Stimulated activated naive CD8-positive, alpha-beta T cell treated with anti-CD3 and anti-CD28 coated beads, Interleukin-15, Interleukin-2, amounts not matched to agents 100 U/mL and 50 U/mL, for 24 hours (primary cell): ENCODE measurements around the gene VASP.

ENCODE experiments used
- ATAC-seq: fragments of 150-1000 bp; cut with Tn5 transposase; one replicate; pipeline ENCODE4 v1.10.0; 2021
- DNase-seq: peaks from one replicate; pipeline ENCODE4 v3.0.0; 2021

The VASP gene

GRCh38 chr19:45473682-45474605 is 33.3 kb upstream of the VASP start:
- DNase-seq = no peak
- no peak for ATAC-seq

- ATAC-seq = no peak
- DNase-seq = no peak
Observed at GRCh38 chr19:45474606-45475521, 32.4 kb upstream of the VASP start.

- ATAC-seq (no peak), DNase-seq (no peak)
Observed at GRCh38 chr19:45475537-45476291, 31.6 kb upstream of the VASP start.

- ATAC-seq = no peak
- no peak for DNase-seq
Observed at GRCh38 chr19:45476304-45476703, 31.0 kb upstream of the VASP start.

- DNase-seq (no peak), ATAC-seq (no peak)
Observed at GRCh38 chr19:45477186-45477585, 30.1 kb upstream of the VASP start.

GRCh38 chr19:45477713-45478453 is 29.4 kb upstream of the VASP start:
- peak; percentile 5 for ATAC-seq
- DNase-seq = peak; percentile 34

- ATAC-seq (peak; percentile 90), DNase-seq (peak; percentile 92)
Observed at GRCh38 chr19:45478454-45479238, 28.6 kb upstream of the VASP start.

GRCh38 chr19:45483033-45483432 is 24.2 kb upstream of the VASP start:
- no peak for DNase-seq
- ATAC-seq = no peak

GRCh38 chr19:45484273-45484945 is 22.9 kb upstream of the VASP start:
- DNase-seq (no peak), ATAC-seq (no peak)

GRCh38 chr19:45485305-45486077 is 21.8 kb upstream of the VASP start:
- ATAC-seq (peak; percentile 99), DNase-seq (peak; percentile 99)

GRCh38 chr19:45488708-45489107 is 18.6 kb upstream of the VASP start:
- no peak for ATAC-seq
- no peak for DNase-seq

- ATAC-seq = no peak
- no peak for DNase-seq
Observed at GRCh38 chr19:45489216-45489855, 17.9 kb upstream of the VASP start.

- ATAC-seq = no peak
Observed at GRCh38 chr19:45492137-45492626, 15.1 kb upstream of the VASP start.

GRCh38 chr19:45492627-45493470 is 14.4 kb upstream of the VASP start:
- ATAC-seq (no peak), DNase-seq (peak; percentile 34)

More at GRCh38 chr19:45492137-45492626, 15.1 kb upstream of the VASP start:
- DNase-seq = no peak

- ATAC-seq (no peak), DNase-seq (no peak)
Observed at GRCh38 chr19:45494261-45494916, 12.9 kb upstream of the VASP start.

GRCh38 chr19:45495178-45495577 is 12.1 kb upstream of the VASP start:
- DNase-seq (no peak), ATAC-seq (no peak)

- DNase-seq (peak; percentile 56), ATAC-seq (peak; percentile 7)
Observed at GRCh38 chr19:45496349-45496953, 10.8 kb upstream of the VASP start.
